Retinal pigment epithelial cell (primary cell): Measurements from ENCODE around the gene KIF2A.

ENCODE experiments used
- DNase-seq: peaks from one replicate; pipeline ENCODE4 v3.0.0-alpha.2; 2010; ENCODE audit warnings: low read depth
- H3K4me3 ChIP-seq: 2 replicates; pipeline ENCODE4 v1.5.1; 2011; ENCODE audit warnings: mild to moderate bottlenecking, low read length, control low read depth, moderate library complexity
- CTCF ChIP-seq: conservative IDR thresholded peaks from 2 replicates; pipeline ENCODE4 v1.5.1; 2011; ENCODE audit warnings: low read depth, low read length, control low read depth, inconsistent platforms

KIF2A gene

GRCh38 chr5:62347928-62348327, 41.9 kb downstream of the KIF2A start:
- no peak overlapping the region for H3K4me3 ChIP-seq
- DNase-seq = no peak
- TF ChIP-seq CTCF = no peak

DNA sequence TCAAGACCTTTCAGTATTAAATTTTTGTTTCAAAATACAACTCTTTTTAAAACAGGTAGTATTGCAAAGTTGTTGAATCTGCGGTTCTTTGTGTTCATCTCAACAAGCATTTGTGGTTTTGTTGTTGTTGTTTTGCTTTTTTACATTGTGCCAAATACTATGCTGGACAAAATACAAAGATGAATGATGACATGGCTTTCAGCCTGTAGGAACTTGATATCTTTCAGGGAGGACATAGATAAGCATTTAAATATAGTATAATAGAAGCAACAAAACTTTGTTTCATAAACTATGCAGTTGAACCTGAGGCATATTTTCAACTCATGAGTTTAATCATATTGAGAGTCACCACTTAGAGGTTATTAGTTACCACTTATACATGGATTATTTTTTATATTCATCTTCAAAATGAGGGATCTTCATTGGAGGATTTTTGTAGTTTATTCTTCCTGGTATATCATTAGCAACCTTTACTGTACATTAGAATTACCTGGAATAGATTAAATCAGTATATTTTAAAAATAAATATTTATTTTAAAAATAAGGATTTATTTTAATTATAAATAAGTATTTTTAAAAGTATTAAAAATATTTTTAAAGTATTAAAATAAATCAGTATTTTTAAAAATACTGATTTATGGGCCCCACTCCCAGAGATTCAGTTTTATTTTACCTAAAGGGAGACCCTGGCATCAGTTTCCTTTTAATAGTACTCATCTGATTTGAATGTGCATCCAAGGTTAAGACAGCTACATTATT, 42.9 kb downstream of the KIF2A start:
- no peak for TF ChIP-seq CTCF
- no peak overlapping the region for H3K4me3 ChIP-seq
- DNase-seq = no peak

GRCh38 chr5:62354028-62354874, 48.2 kb downstream of the KIF2A start:
- peak; percentile 53 for TF ChIP-seq CTCF
- DNase-seq = peak; percentile 34
- no peak overlapping the region for H3K4me3 ChIP-seq

DNA sequence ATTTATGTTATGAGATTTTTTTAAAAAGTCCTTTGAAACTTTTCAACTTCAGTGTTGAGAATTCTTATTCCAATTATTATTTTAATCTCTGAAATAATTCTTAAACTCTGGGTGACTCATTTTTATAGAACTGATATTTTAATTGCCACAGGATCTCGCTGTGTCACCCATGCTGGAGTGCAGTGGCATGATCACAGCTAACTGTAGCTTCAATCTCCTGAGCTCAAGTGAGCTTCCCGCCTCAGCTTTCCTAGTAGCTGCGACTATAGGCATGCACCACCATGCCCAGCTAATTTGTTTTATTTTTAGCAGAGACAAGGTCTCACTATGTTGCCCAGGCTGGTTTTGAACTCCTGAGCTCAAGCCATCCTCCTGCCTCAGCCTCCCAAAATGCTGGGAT, 56.7 kb downstream of the KIF2A start:
- TF ChIP-seq CTCF = no peak
- no peak overlapping the region for H3K4me3 ChIP-seq
- DNase-seq = no peak

- DNase-seq = no peak
- no peak for TF ChIP-seq CTCF
- H3K4me3 ChIP-seq = no peak overlapping the region
Observed at GRCh38 chr5:62369039-62369438, 63.0 kb downstream of the KIF2A start.

- no peak overlapping the region for H3K4me3 ChIP-seq
- no peak for DNase-seq
- TF ChIP-seq CTCF = no peak
Observed at GRCh38 chr5:62371409-62371808, 65.4 kb downstream of the KIF2A start.
